ENCODE measurements around the gene IL27RA.

DNA sequence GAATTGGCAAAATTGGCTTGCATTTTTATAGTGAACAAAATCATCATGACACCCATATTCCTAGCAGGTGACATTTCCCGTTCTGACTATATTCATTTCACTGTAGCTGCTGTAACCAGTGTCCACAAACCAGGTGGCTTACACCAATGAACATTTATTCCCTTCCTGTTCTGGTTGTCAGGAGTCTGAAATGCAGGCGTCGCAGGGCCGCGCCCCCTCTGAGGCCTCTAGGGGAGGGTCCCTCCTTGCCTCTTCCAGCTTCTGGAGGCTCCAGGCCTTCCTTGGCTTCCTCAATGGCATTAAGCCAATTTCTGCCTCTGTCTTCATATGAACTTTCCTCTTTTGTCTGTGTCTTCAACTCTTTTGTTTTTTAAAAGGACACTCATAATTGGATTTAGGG lies 10.1 kb upstream of the IL27RA start:
- no peak for TF ChIP-seq CTCF (IDR thresholded peaks at IDR 0.05)
- TF ChIP-seq POLR2A (IDR thresholded peaks at IDR 0.05) = no peak

All from heart left ventricle (tissue), 13 donors.